GM21390 (cell line): ENCODE data around the gene ZFP90.

ENCODE experiments used
- ATAC-seq: cut with Tn5 transposase; IDR thresholded peaks from one replicate; pipeline ENCODE4 v1.9.1; 2021; ENCODE audit not compliant: unreplicated experiment

ZFP90 gene

DNA sequence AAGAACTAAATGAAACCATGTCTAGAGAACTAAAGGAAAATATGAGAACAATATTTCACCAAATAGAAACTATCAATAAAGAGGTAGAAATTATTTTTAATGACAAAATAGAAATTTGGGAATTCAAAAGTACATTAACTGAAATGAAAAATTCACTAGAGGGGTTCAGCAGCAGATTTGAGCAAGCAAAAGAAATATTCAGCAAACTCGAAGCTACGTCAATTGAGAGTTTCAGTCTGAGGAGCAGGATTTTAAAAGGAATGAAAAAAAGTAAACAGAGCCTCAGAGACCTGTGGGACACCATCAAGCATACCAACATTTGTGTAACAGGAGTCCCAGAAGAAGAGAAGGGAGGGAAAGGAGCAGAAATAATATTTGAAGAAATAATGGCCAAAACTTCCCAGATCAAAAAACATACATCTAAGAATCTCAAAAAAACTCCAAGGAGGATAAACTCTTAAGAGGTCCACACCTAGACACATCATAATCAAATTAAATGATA, 38.3 kb downstream of the ZFP90 start:
- no peak for ATAC-seq

DNA sequence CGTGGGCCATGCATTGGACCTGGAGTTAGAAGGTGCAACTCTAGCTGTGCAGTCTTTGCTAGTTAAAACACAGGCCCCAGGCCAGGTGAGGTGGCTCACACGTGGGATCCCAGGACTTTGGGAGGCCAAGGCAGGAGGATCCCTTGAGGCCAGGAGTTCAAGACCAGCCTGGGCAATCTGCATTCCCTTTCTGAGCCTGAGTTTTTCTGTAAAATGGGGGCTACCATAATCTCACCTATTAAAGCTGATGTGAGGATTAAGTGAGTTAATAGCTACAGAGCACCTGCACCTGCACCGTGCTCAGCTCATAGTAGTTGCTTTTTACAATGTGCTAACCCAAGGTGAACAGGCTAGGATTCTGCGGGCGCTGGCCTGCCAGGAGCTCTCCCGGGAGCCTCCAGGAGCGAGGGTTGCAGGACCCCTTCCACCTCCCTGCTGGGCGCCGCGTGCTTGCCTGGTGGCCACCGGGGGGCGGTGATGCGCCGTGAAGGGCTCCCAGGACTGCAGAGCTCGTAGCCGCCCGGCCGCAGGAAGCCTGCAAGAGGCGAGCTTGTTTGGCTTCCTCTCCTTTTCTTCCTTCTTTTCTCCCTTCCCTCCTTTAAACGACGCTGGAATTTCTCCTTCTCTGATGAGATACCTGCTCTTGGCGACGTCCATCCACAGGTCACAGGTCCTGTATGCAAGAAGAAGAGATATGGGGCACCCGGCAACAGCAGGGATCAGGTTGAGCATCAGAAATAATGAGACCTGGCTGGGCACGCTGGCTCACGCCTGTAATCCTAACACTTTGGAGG, 51.3 kb downstream of the ZFP90 start:
- no peak for ATAC-seq

DNA sequence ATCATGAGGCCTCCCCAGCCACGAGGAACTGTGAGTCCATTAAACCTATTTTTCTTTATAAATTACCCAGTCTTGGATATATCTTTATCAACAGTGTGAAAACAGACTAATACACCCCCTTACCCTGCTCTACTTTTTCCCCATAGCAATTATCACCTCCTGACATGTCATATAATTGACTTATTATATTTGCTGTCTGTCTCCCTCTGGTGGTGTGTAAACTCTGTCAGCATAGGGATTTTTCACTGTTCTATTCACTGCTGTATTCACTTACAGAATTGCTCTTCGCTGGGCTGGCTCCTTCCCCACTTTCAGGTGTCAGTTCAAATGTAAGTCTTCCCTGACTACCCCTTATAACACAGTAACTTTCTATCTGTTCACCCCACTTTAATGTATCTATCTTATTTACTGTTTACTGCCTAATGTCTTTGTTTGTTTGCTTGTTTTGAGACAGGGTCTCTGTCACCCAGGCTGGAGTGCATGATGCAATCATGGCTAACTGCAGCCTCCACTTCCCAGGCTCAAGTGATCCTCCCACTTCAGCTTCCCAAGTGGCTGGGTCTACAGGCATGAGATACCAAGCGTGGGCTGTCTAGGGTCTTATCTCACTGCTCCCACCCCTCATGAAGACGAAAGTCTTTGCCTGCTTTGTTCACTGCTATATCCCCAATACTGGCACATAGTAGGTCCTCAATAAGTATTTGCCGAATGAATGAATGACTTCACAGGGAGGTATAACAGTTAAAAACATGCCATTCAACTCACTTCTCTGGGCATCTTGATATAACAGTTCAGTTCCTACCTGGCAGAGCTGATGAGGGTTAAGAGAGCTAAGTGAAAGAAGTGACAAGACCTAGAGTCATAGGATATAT, 53.6 kb downstream of the ZFP90 start:
- no peak for ATAC-seq

GRCh38 chr16:68596266-68596665, 57.2 kb downstream of the ZFP90 start:
- no peak for ATAC-seq

- ATAC-seq = no peak
Observed at GRCh38 chr16:68599586-68599985, 60.5 kb downstream of the ZFP90 start.

- no peak for ATAC-seq
Observed at GRCh38 chr16:68605746-68606145, 66.7 kb downstream of the ZFP90 start.

GRCh38 chr16:68607443-68607842, 68.4 kb downstream of the ZFP90 start:
- ATAC-seq = no peak

DNA sequence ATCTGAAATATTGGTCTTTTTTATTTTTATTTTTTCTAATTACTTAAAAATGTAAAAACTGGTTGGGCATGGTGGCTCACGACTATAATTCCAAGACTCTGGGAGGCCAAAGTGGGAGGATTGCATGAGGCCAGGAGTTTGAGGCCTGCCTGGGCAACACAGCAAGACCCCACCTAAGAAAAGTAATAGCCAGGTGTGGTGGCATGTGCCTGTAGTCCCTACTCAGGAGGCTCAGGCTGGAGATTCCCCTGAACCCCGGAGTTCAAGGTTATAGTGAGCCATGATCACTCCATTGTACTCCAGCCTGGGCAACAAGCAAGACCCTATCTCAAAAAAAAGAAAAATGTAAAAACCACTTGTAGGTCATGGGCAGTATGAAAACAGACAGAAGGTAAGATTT, 69.2 kb downstream of the ZFP90 start:
- no peak for ATAC-seq

GRCh38 chr16:68612996-68613395, 73.9 kb downstream of the ZFP90 start:
- no peak for ATAC-seq

DNA sequence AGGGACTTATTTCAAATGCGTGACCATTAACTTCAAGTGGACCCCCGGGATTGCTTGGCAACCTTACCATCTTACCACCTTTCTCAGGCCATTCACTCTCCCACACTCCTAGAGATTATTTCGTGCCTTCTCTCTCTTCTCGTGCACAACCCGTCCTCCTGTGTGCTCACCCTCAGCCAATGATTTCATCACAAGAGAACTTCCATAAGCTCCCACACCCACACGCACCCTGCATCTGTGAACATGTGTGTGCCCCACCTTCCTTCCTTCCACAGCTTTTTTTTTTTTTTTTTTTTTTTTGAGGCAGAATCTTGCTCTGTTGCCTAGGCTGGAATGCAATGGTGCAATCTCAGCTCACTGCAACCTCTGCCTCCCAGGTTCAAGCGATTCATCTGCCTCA, 78.6 kb downstream of the ZFP90 start:
- no peak for ATAC-seq
